HepG2 (cell line): ENCODE measurements around the gene ANP32B. TPM values are rescaled to one million over a fixed set of nuclear protein-coding genes. Genes with fewer than 3 reads are reported as not detected.
"Not testable (repeated sequence)": the region's sequence is repeated elsewhere in the genome, so short reads cannot be mapped to it uniquely, and the experiment has no call there.

ENCODE experiments used
- ATAC-seq: fragments of 200-7000 bp; cut with Tn5 transposase; 3 replicates; pipeline ENCODE4 v1.9.1; 2020; ENCODE audit warnings: mild to moderate bottlenecking, moderate library complexity
- BruUV-seq: library from RNA; stranded (reverse); fragments of 400-500 nt; replicated peaks from 2 replicates; lab custom pipeline; 2021; lab: Mats Ljungman, UMichigan
- CTCF ChIA-PET: fragments of 300-600 bp; formaldehyde crosslinking; extraction: SDS; loops from one replicate; lab custom pipeline; 2021; ENCODE audit warnings: low total read pairs, inconsistent platforms, low intra/inter-chr PET ratio; lab: Yijun Ruan, JAX
- POLR2A ChIA-PET: fragments of 350-600 bp; sonication (Branson Sonifier 250); formaldehyde crosslinking; loops from one replicate; lab custom pipeline; 2020; ENCODE audit warnings: antibody characterized with exemption, inconsistent platforms; lab: Yijun Ruan, JAX
- DNase-seq: peaks from one replicate; pipeline ENCODE4 v3.0.0-alpha.2; 2015; ENCODE audit warnings: low spot score
- FAIRE-seq: peaks from 3 replicates; lab custom pipeline; 2011; peaks lifted over from hg19 to GRCh38; lab: Jason Lieb, UNC
- H2AFZ ChIP-seq: one replicate; pipeline ENCODE4 v1.6.1; 2011; ENCODE audit warnings: low read length, inconsistent platforms
- H3K27ac ChIP-seq: fragments of 300-600 bp; 3 replicates; pipeline ENCODE4 v1.8.0; 2011; ENCODE audit warnings: mixed run types, mild to moderate bottlenecking, mixed read lengths, low read length, inconsistent platforms; ENCODE audit not compliant: insufficient read depth; ENCODE audit errors: extremely low read length
- H3K27me3 ChIP-seq, 2 experiments: fragments of 200-600 bp in 1 of 2; 2 replicates in 1 of 2; 3 replicates in 1 of 2; pipeline versions ENCODE4 v1.6.0 to v1.8.0; 2011; ENCODE audit warnings: low read length in 2 of 2, mild to moderate bottlenecking in 2 of 2, moderate library complexity in 2 of 2, inconsistent platforms in 1 of 2; ENCODE audit not compliant: insufficient read depth in 2 of 2, control insufficient read depth in 1 of 2
- H3K36me3 ChIP-seq, 2 experiments: fragments of 200-600 bp in 1 of 2; replicated peaks in 1 of 2; 2 replicates in 1 of 2; 3 replicates in 1 of 2; pipeline versions ENCODE4 v1.5.1 to v1.8.0; 2011; ENCODE audit warnings: low read length in 2 of 2, inconsistent platforms in 1 of 2; ENCODE audit not compliant: insufficient read depth in 2 of 2, control insufficient read depth in 1 of 2
- H3K4me1 ChIP-seq: 2 replicates; pipeline ENCODE4 v1.5.1; 2012; ENCODE audit warnings: low read length, inconsistent platforms; ENCODE audit not compliant: insufficient read depth
- H3K4me2 ChIP-seq: 2 replicates; pipeline ENCODE4 v1.6.0; 2011; ENCODE audit warnings: low read depth, low read length, inconsistent platforms
- H3K4me3 ChIP-seq, 3 experiments: fragments of 200-600 bp in 1 of 3; sonication (generic), shearing (Covaris generic) in 1 of 3; replicated peaks in 1 of 3; 2 replicates each; pipeline ENCODE4 v1.5.1; 2011 to 2016; ENCODE audit warnings: low read length in 3 of 3, inconsistent platforms in 2 of 3, low read depth in 2 of 3, mild to moderate bottlenecking in 2 of 3, control low read depth in 1 of 3, mixed read lengths in 1 of 3; ENCODE audit not compliant: insufficient read depth in 1 of 3
- H3K79me2 ChIP-seq: one replicate; pipeline ENCODE4 v1.6.1; 2011; ENCODE audit warnings: low read length, inconsistent platforms; ENCODE audit not compliant: insufficient read depth
- H3K9ac ChIP-seq: 2 replicates; pipeline ENCODE4 v1.6.0; 2011; ENCODE audit warnings: mild to moderate bottlenecking, low read depth, low read length, inconsistent platforms; ENCODE audit not compliant: insufficient read depth
- H3K9me3 ChIP-seq: 2 replicates; pipeline ENCODE4 v1.5.1; 2012; ENCODE audit warnings: mild to moderate bottlenecking, low read length
- H4K20me1 ChIP-seq: 2 replicates; pipeline ENCODE4 v1.6.0; 2011; ENCODE audit warnings: inconsistent platforms, mild to moderate bottlenecking, low read length, moderate library complexity; ENCODE audit not compliant: insufficient read depth
- GABPA ChIP-seq, 2 experiments: IDR thresholded peaks; 2 replicates each; pipeline ENCODE4 v1.6.1; 2011 to 2016; ENCODE audit warnings: low read depth in 2 of 2, low read length in 1 of 2, missing biosample characterization in 1 of 2, missing genetic modification characterization in 1 of 2
- GATAD1 ChIP-seq: IDR thresholded peaks from 2 replicates; pipeline ENCODE4 v1.6.1; 2016; ENCODE audit warnings: missing genetic modification reagents, missing compliant biosample characterization
- HMGA1 ChIP-seq: sonication (generic); formaldehyde crosslinking; conservative IDR thresholded peaks from 2 replicates; pipeline ENCODE4 v1.4.0; 2020; ENCODE audit warnings: missing genetic modification reagents
- KMT2A ChIP-seq: sonication (generic); formaldehyde crosslinking; IDR thresholded peaks from 2 replicates; pipeline ENCODE4 v1.4.0; 2020; ENCODE audit warnings: missing genetic modification reagents
- MYC ChIP-seq: sonication (generic); formaldehyde crosslinking; IDR thresholded peaks from 2 replicates; pipeline ENCODE4 v1.9.0; 2021; ENCODE audit warnings: missing genetic modification reagents, borderline replicate concordance
- NFIB ChIP-seq: sonication (generic); formaldehyde crosslinking; IDR thresholded peaks from 2 replicates; pipeline ENCODE4 v1.9.0; 2021; ENCODE audit warnings: missing genetic modification reagents, mild to moderate bottlenecking, borderline replicate concordance
- SAP130 ChIP-seq: IDR thresholded peaks from 2 replicates; pipeline ENCODE4 v1.6.1; 2016; ENCODE audit warnings: low read depth
- SCMH1 ChIP-seq: sonication (generic); formaldehyde crosslinking; IDR thresholded peaks from 2 replicates; pipeline ENCODE4 v1.9.0; 2021; ENCODE audit warnings: missing genetic modification reagents, mild to moderate bottlenecking, borderline replicate concordance
- SOX5 ChIP-seq: IDR thresholded peaks from 2 replicates; pipeline ENCODE4 v1.6.1; 2016; ENCODE audit warnings: borderline replicate concordance
- ZMYM3 ChIP-seq: sonication (generic); formaldehyde crosslinking; IDR thresholded peaks from 2 replicates; pipeline ENCODE4 v1.5.1; 2020; ENCODE audit warnings: mild to moderate bottlenecking, missing genetic modification reagents
- ZNF281 ChIP-seq: sonication (generic); formaldehyde crosslinking; IDR thresholded peaks from 2 replicates; pipeline ENCODE4 v1.4.0; 2020; ENCODE audit warnings: missing genetic modification reagents, borderline replicate concordance
- ZNF530 ChIP-seq: sonication (generic); formaldehyde crosslinking; IDR thresholded peaks from 2 replicates; pipeline ENCODE4 v1.5.0; 2020; ENCODE audit warnings: low read depth, mild to moderate bottlenecking, missing genetic modification reagents
- ZNF570 ChIP-seq: sonication (generic); formaldehyde crosslinking; IDR thresholded peaks from 2 replicates; pipeline ENCODE4 v1.4.0; 2020; ENCODE audit warnings: mild to moderate bottlenecking, missing genetic modification reagents, borderline replicate concordance
- ZNF713 ChIP-seq: sonication (generic); formaldehyde crosslinking; IDR thresholded peaks from 2 replicates; pipeline ENCODE4 v1.4.0; 2020; ENCODE audit warnings: mild to moderate bottlenecking, missing genetic modification reagents
- ZSCAN31 ChIP-seq: sonication (generic); formaldehyde crosslinking; IDR thresholded peaks from 2 replicates; pipeline ENCODE4 v1.5.0; 2020; ENCODE audit warnings: low read depth, mild to moderate bottlenecking, missing genetic modification reagents
- WGBS: methylation state at CpG from one replicate; pipeline ENCODE4 v1.1.6; 2017; ENCODE audit warnings: low lambda C conversion rate; 5-methylcytosine and 5-hydroxymethylcytosine counted together
- in situ Hi-C: cut with HindIII; loops from 2 replicates; pipeline ENCODE4 v1.10.0; 2017; ENCODE audit warnings: low pct_unique_long_range_greater_than_20kb; ENCODE audit not compliant: extremely low pct_ligation_motif_present
- intact Hi-C: fragments of 100-400 bp; cut with micrococcal nuclease; formaldehyde crosslinking; loops from one replicate; pipeline ENCODE4 v1.10.0; 2022; ENCODE audit not compliant: unreplicated experiment
- polyA plus RNA-seq, 8 experiments: library from polyadenylated mRNA; depleted of rRNA in 3 of 8; stranded (reverse) in 7 of 8; unstranded in 1 of 8; fragments of >200 nt; fragmentation: Illumina TruSeq in 4 of 8; extraction: Trizol in 4 of 8; gene quantifications; 2 replicates each; pipeline versions ENCODE4 v1.2.1 to v1.2.3, GENCODE V29; 2011 to 2016; ENCODE audit warnings: low read depth in 4 of 8, missing spikeins in 1 of 8, mixed read lengths in 1 of 8; ENCODE audit not compliant: insufficient read depth in 1 of 8
- total RNA-seq, 5 experiments: library from RNA; depleted of rRNA; stranded (reverse); fragments of >200 nt; fragmentation: Illumina TruSeq; extraction: Trizol; gene quantifications; 2 replicates each; pipeline ENCODE4 v1.2.3, GENCODE V29; 2016; ENCODE audit warnings: low read depth in 1 of 5
- TF ChIP-seq, protein P1 (sequence below): sonication (generic); formaldehyde crosslinking; IDR thresholded peaks from 2 replicates; pipeline ENCODE4 v1.5.1; 2020; ENCODE audit warnings: mild to moderate bottlenecking, missing genetic modification reagents, borderline replicate concordance

Gene ANP32B
- total and polyA plus RNA-seq, 2 of the 13 experiments (the other 11 are each of a cell fraction or from before 2014, with no cell fraction given): 22.1 to 37.5 TPM

GRCh38 chr9:97994703-97995102 is 11.6 kb downstream of the ANP32B start (continued):
- TF ChIP-seq ZNF281 (CRISPR knock-in tag) (no peak), ZNF530 (no peak), KMT2A (CRISPR knock-in tag) (no peak), MYC (no peak), SCMH1 (CRISPR knock-in tag) (no peak), GATAD1 (CRISPR knock-in tag) (no peak), NFIB (CRISPR knock-in tag) (no peak), ZSCAN31 (no peak), ZMYM3 (CRISPR knock-in tag) (no peak), ZNF713 (CRISPR knock-in tag) (no peak), HMGA1 (CRISPR knock-in tag) (no peak), SOX5 (CRISPR knock-in tag) (no peak), SAP130 (no peak), ZNF570 (CRISPR knock-in tag) (no peak), GABPA (IDR thresholded peaks at IDR 0.05; ENCODE audit: low read depth, low read length) (no peak), GABPA (CRISPR knock-in tag; IDR thresholded peaks at IDR 0.05; ENCODE audit: low read depth) (no peak)
- TF ChIP-seq, protein P1, sequence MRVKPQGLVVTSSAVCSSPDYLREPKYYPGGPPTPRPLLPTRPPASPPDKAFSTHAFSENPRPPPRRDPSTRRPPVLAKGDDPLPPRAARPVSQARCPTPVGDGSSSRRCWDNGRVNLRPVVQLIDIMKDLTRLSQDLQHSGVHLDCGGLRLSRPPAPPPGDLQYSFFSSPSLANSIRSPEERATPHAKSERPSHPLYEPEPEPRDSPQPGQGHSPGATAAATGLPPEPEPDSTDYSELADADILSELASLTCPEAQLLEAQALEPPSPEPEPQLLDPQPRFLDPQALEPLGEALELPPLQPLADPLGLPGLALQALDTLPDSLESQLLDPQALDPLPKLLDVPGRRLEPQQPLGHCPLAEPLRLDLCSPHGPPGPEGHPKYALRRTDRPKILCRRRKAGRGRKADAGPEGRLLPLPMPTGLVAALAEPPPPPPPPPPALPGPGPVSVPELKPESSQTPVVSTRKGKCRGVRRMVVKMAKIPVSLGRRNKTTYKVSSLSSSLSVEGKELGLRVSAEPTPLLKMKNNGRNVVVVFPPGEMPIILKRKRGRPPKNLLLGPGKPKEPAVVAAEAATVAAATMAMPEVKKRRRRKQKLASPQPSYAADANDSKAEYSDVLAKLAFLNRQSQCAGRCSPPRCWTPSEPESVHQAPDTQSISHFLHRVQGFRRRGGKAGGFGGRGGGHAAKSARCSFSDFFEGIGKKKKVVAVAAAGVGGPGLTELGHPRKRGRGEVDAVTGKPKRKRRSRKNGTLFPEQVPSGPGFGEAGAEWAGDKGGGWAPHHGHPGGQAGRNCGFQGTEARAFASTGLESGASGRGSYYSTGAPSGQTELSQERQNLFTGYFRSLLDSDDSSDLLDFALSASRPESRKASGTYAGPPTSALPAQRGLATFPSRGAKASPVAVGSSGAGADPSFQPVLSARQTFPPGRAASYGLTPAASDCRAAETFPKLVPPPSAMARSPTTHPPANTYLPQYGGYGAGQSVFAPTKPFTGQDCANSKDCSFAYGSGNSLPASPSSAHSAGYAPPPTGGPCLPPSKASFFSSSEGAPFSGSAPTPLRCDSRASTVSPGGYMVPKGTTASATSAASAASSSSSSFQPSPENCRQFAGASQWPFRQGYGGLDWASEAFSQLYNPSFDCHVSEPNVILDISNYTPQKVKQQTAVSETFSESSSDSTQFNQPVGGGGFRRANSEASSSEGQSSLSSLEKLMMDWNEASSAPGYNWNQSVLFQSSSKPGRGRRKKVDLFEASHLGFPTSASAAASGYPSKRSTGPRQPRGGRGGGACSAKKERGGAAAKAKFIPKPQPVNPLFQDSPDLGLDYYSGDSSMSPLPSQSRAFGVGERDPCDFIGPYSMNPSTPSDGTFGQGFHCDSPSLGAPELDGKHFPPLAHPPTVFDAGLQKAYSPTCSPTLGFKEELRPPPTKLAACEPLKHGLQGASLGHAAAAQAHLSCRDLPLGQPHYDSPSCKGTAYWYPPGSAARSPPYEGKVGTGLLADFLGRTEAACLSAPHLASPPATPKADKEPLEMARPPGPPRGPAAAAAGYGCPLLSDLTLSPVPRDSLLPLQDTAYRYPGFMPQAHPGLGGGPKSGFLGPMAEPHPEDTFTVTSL: no peak

- FAIRE-seq, DNase-seq, H3K4me3 ChIP-seq, ATAC-seq, CTCF ChIA-PET, H3K9ac ChIP-seq, H3K27me3 ChIP-seq, BruUV-seq, H3K27ac ChIP-seq, H3K9me3 ChIP-seq, H2AFZ ChIP-seq, H3K4me2 ChIP-seq, intact Hi-C loops, in situ Hi-C loops: not testable (repeated sequence)
- peaks cover 14% of the 10 kb centered on the region for H3K4me1 ChIP-seq
- POLR2A ChIA-PET: interaction anchor here (2.0 kb wide), 1 partner anchor 14 kb away, joined by 8 read pairs; the partner anchor contains the start of gene ANP32B
- 98% methylated on average over 7 of the region's 7 CpGs for WGBS
- H3K79me2 ChIP-seq: peaks cover 65% of the 10 kb centered on the region
- H4K20me1 ChIP-seq: peaks cover 28% of the 10 kb centered on the region
- H3K36me3 ChIP-seq: peaks cover 17 to 61% of the 10 kb centered on the region in 2 experiments
These were observed 13.5 kb downstream of the ANP32B start for GRCh38 chr9:97996676-97997075.
